HG03558 (cell line): ENCODE measurements around the gene DGCR2.
"Not testable (repeated sequence)": the region's sequence is repeated elsewhere in the genome, so short reads cannot be mapped to it uniquely, and the experiment has no call there.

Experiments
- ATAC-seq: cut with Tn5 transposase; IDR thresholded peaks from one replicate; pipeline ENCODE4 v1.9.1; 2021; ENCODE audit warnings: moderate number of reproducible peaks; ENCODE audit not compliant: unreplicated experiment; ENCODE audit errors: extremely low read depth

Gene DGCR2

GRCh38 chr22:18994701-18995326 lies 127.4 kb downstream of the DGCR2 start:
- ATAC-seq = no peak

GRCh38 chr22:18994056-18994455 lies 128.2 kb downstream of the DGCR2 start:
- ATAC-seq = no peak

- ATAC-seq = no peak
Observed at GRCh38 chr22:18992543-18993198, 129.5 kb downstream of the DGCR2 start.

GRCh38 chr22:18991821-18992442 lies 130.3 kb downstream of the DGCR2 start:
- ATAC-seq = no peak

GRCh38 chr22:18991138-18991432 lies 131.1 kb downstream of the DGCR2 start:
- ATAC-seq = no peak

- no peak for ATAC-seq
Observed at GRCh38 chr22:18990355-18991137, 131.7 kb downstream of the DGCR2 start.

GRCh38 chr22:18988958-18989357 lies 133.3 kb downstream of the DGCR2 start:
- no peak for ATAC-seq

GRCh38 chr22:18987765-18988164 lies 134.4 kb downstream of the DGCR2 start:
- no peak for ATAC-seq

GRCh38 chr22:18987114-18987513 lies 135.1 kb downstream of the DGCR2 start:
- ATAC-seq = not testable (repeated sequence)
